Measurements from ENCODE around the gene SLC35B3.
"Not testable (repeated sequence)": the region's sequence is repeated elsewhere in the genome, so short reads cannot be mapped to it uniquely, and the experiment has no call there.

SLC35B3 gene

GRCh38 chr6:8414844-8415243, 20.5 kb downstream of the SLC35B3 start:
- DNase-seq (ENCODE audit: low read depth in 2 of 2) = no peak

- DNase-seq (ENCODE audit: low read depth in 2 of 2) = not testable (repeated sequence)
Observed at GRCh38 chr6:8405946-8406345, 29.4 kb downstream of the SLC35B3 start.

DNA sequence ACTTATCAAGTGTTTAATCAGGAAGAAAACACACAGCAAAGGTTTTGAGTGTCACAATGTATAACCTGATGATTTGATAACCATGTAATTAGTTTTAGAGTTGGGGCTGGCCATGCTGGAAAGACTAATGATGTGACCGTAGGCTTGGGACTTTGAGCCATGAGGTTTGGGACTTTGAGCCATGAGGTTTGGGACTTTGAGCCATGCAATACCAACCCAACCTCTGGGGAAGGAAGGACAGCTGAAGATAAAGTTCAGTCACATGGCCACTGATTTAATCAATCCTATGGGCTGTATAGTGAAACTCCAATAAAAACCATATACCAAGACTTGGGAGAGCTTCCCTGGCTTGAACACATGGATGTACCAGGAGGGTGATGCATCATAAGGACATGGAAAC, 32.8 kb downstream of the SLC35B3 start:
- DNase-seq (ENCODE audit: low read depth in 2 of 2) = no peak

GRCh38 chr6:8400663-8401062, 34.7 kb downstream of the SLC35B3 start:
- DNase-seq (ENCODE audit: low read depth in 2 of 2) = no peak

DNA sequence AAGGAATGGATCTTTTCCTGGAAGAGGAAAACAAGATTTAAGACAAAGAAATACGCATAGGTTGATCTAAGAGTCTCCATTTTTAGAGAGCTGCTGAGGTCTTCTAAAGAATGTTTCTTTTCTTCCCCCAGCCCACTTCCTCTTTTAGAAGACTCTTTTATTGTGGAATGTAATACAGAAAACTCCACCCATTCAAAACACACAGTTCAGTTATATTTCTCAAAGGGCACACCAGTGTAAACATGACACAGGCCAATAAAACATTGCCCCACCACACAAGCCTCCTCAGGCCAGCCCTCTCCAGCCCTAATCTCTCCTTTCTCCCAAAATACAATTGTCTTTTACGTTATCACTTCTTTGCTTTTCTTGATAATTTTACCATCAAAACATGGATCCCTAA, 42.8 kb downstream of the SLC35B3 start:
- DNase-seq (ENCODE audit: low read depth in 2 of 2) = no peak

DNA sequence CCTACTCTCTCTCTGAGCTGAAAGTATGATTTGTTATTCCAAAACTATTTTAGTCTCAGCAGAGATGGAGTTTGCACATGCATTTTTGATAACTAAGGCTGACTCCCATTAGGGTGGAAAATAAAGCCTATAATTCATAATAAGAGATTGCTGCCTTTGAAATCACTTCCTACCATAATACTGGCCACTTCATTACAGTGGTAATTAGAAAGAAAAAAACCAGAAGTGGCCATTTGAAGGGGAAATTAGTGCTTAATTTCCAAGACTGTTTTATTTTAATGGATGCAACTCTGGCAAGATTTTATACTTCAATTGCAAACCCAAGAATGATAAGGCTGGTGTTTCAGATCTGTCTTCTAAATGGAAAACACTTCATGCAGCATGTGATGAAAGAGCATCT, 43.4 kb downstream of the SLC35B3 start:
- no peak for DNase-seq (ENCODE audit: low read depth in 2 of 2)

DNA sequence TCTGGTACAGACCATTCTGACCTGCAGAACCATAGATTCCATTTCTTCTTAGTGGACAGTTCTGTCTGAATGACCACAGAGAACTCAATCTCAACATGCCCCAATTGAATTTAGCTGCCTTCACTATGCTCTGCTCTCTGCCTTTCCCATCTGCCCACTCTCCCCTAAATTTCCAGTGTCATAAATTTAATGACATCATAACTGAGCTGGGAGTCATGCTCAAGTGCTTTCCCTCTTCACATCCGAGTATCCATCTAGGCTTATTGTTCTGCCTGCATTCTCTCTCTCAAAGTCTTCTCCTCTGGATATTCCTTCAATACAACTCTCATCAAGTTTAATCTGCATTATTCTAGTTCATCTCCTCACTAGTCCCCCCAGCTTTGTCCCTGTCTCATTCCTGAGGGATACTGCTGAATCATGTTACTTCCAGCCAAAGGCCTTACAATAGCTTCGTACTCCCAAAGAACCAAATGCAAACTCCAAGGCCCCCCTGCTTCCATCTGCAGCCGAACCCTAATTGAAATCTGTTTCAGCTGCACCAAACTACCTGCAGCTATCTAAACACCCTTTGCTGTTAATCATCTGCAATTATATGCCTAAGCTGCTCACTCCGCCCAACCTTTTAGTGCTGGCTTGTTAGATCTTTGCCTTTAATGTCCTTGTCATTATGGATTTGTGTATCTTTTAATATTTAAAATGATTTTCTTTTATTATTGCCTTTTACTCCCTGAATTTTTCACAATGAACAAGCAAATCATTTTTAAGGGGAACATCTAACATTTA, 46.1 kb downstream of the SLC35B3 start:
- DNase-seq (ENCODE audit: low read depth in 2 of 2) = no peak

- no peak for DNase-seq (ENCODE audit: low read depth in 2 of 2)
Observed at GRCh38 chr6:8387942-8388437, 47.4 kb downstream of the SLC35B3 start.

DNA sequence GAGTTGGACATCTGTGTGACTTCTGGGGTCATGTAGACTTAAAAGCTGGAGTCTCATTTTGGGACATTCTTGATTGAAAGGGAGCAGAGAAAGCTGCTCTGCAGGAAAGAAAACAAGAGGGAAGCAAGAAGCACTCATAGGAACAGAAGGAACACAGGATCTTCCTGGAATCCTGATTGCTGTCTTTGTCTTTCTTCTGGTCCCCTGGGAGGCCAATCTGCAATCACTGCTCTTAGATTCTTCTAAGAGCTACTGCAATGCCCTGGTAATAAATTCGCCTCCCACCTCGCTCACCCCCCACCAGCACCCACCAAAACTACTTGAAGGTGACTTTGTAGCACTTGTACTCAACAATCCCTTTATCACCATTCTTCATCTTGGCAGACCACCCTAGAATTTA, 51.8 kb downstream of the SLC35B3 start:
- DNase-seq (ENCODE audit: low read depth in 2 of 2) = no peak

DNA sequence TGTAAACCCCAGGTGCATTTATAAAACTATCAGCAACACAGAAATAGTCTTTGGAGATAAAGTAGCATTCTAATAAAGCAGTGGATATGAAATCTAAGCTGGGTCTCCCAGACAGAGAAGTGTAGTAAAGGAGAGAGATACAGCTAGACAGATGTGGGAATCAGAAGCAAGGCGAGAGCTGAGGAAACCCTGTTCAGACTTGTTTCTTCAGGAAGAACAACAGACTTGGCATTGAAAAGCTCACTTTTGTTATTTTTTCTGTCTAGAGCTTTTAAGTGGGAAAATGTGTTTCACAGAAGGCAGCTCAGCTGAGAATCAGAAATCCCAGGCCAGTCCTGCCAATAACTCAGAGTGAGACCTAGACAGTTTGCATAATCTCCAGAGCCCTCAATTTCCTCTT, 52.9 kb downstream of the SLC35B3 start:
- DNase-seq (ENCODE audit: low read depth in 2 of 2) = no peak

GRCh38 chr6:8375916-8376315, 59.4 kb downstream of the SLC35B3 start:
- DNase-seq (ENCODE audit: low read depth in 2 of 2) = no peak

All from stimulated activated CD8-positive, alpha-beta memory T cell treated with anti-CD3 and anti-CD28 coated beads, Interleukin-2, amount 100 ng/mL, for 48 hours (primary cell).